A673 (cell line): Measurements from ENCODE around the gene RNF183.

Source experiments
- CTCF ChIP-seq: fragments of 300-800, 200-600 bp; sonication (generic); conservative IDR thresholded peaks from 2 replicates; pipeline ENCODE4 v1.5.1; 2017; ENCODE audit warnings: low read depth, mild to moderate bottlenecking, antibody characterized with exemption, low read length, moderate library complexity, mixed read lengths
- EZH2 ChIP-seq: fragments of 200-600 bp; sonication (generic); IDR thresholded peaks from 2 replicates; pipeline ENCODE4 v1.6.1; 2017; ENCODE audit warnings: borderline replicate concordance, low read depth, mild to moderate bottlenecking, mixed read lengths, antibody characterized with exemption, low read length; ENCODE audit not compliant: poor library complexity, severe bottlenecking

GRCh38 chr9:113349445-113350094 lies 46.4 kb upstream of the RNF183 start, which contains the start of gene BSPRY:
- TF ChIP-seq EZH2, result no peak
- no peak for TF ChIP-seq CTCF
